Thymus (tissue), 11 donors: ENCODE measurements around the gene FMOD. TPM values are rescaled to one million over a fixed set of nuclear protein-coding genes. Genes with fewer than 3 reads are reported as not detected.
"Not testable (repeated sequence)": the region's sequence is repeated elsewhere in the genome, so short reads cannot be mapped to it uniquely, and the experiment has no call there.

Experiments
- DNase-seq, 9 donors: peaks; one replicate each; pipeline ENCODE4 v3.0.0-alpha.2; 2013; ENCODE audit warnings: low spot score in 9 of 9, low read depth in 6 of 9, missing footprints in 1 of 9
- H3K27ac ChIP-seq, 2 donors: one replicate each; pipeline ENCODE4 v1.5.1; 2013; ENCODE audit warnings: control low read depth in 1 of 2, low read depth in 1 of 2, low read length in 1 of 2, mild to moderate bottlenecking in 1 of 2, moderate library complexity in 1 of 2
- H3K27me3 ChIP-seq, 2 donors: one replicate each; pipeline ENCODE4 v1.5.1; 2013; ENCODE audit warnings: low read length in 1 of 2; ENCODE audit not compliant: control insufficient read depth in 2 of 2, insufficient read depth in 1 of 2
- H3K36me3 ChIP-seq, 2 donors: one replicate each; pipeline ENCODE4 v1.5.1; 2013; ENCODE audit warnings: low read length in 1 of 2, mild to moderate bottlenecking in 1 of 2, moderate library complexity in 1 of 2; ENCODE audit not compliant: control insufficient read depth in 2 of 2, insufficient read depth in 2 of 2
- H3K4me1 ChIP-seq, 2 donors: one replicate each; pipeline ENCODE4 v1.5.1; 2013; ENCODE audit warnings: low read length in 2 of 2; ENCODE audit not compliant: control insufficient read depth in 2 of 2, insufficient read depth in 2 of 2
- H3K4me3 ChIP-seq, 2 donors: one replicate each; pipeline ENCODE4 v1.5.1; 2013; ENCODE audit warnings: low read length in 2 of 2, control low read depth in 1 of 2, mild to moderate bottlenecking in 1 of 2
- H3K9me3 ChIP-seq, 2 donors: one replicate each; pipeline ENCODE4 v1.5.1; 2013; ENCODE audit warnings: low read length in 1 of 2, mild to moderate bottlenecking in 1 of 2; ENCODE audit not compliant: control insufficient read depth in 2 of 2, insufficient read depth in 1 of 2
- WGBS: extraction: QIAGEN DNeasy Blood & Tissue Kit; methylation state at CpG from one replicate; pipeline ENCODE4 v1.1.7; 2013; 5-methylcytosine and 5-hydroxymethylcytosine counted together
- polyA plus RNA-seq: library from polyadenylated mRNA; stranded (reverse); fragments of 200-250 nt; gene quantifications from one replicate; pipeline ENCODE4 v1.2.3, GENCODE V29; 2013
- total RNA-seq: library from RNA; stranded (reverse); fragments of 120-200 nt; gene quantifications from one replicate; pipeline ENCODE4 v1.2.4, GENCODE V29; 2013
- donor health status: healthy.

The FMOD gene
- total and polyA plus RNA-seq, 2 donors = 7.1 to 7.5 TPM

DNA sequence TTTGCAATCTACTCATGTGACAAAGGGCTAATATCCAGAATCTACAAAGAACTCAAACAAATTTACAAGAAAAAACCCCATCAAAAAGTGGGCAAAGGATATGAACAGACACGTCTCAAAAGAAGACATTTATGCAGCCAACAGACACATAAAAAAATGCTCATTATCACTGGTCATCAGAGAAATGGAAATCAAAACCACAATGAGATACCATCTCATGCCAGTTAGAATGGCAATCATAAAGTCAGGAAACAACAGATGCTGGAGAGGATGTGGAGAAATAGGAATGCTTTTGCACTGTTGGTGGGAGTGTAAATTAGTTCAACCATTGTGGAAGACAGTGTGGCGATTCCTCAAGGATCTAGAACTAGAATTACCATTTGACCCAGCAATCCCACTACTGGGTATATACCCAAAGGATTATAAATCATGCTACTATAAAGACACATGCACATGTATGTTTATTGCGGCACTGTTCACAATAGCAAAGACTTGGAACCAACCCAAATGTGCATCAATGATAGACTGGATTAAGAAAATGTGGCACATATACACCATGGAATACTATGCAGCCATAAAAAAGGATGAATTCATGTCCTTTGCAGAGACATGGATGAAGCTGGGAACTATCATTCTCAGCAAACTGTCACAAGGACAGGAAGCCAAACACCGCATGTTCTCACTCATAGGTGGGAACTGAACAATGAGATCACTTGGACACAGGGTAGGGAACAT is 36.7 kb downstream of the FMOD start:
- DNase-seq, H3K27ac ChIP-seq, H3K27me3 ChIP-seq, H3K4me3 ChIP-seq, H3K9me3 ChIP-seq: not testable (repeated sequence)
- peaks cover 28 to 45% of the 10 kb centered on the region in 2 donors for H3K36me3 ChIP-seq
- 91% methylated on average over 4 of the region's 4 CpGs for WGBS
- H3K4me1 ChIP-seq = peaks cover 45 to 82% of the 10 kb centered on the region in 2 donors

DNA sequence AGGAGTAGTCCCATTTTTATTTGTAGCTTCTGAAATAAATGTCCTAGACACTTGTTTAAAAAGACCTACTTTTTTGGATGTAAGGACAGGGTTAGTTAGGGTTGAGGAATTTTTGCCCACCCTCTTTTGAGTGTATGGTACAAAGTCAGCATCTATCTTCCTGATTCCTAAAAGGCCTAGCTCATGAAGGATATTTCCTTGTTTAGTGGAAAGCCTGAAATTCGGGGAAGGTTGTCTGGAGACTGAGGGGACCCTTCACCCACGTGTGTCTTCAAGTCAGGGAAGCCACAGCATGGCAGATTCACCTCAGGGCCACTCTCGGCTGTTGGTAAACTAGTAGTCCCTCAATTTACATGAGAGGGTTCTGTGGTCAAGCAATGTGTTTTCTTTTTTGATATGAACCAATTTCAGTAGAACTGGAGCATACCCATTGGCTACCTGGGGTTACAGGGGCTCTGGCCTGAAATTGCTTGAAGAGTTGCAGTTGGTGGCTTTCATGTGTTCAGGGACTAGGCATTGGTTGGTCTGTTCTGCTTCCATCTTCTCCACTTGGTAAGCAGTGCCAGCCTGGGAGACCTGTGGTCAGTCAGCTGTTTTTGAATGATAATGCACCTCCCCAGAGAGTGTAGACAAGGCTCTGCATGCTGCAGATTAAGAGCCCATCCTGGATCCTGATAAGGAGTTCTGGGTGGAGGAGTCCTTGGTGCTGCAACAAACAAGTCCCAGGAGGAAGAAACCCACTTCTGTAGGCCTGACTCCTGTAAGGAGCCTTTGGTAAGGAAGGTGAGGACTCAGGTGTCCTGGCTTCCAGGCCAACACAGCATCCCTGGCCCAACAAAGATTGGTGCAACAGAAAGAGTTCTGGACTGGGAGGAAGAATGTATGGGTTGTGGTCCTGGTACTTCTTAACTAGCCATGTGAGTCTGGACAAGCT is 39.3 kb downstream of the FMOD start:
- DNase-seq = no peak
- Histone ChIP-seq H3K9me3 (peaks cover 0 to 2% of the 10 kb centered on the region in 2 donors), H3K4me1 (peaks cover 34 to 76% of the 10 kb centered on the region in 2 donors), H3K27ac (peak overlapping the region; percentile 76 to 95), H3K27me3 (no peaks in the 10 kb centered on the region), H3K36me3 (peaks cover 53 to 70% of the 10 kb centered on the region in 2 donors), H3K4me3 (peak overlapping the region; percentile 60 to 97)
- WGBS = 91% methylated on average over 3 of the region's 3 CpGs

DNA sequence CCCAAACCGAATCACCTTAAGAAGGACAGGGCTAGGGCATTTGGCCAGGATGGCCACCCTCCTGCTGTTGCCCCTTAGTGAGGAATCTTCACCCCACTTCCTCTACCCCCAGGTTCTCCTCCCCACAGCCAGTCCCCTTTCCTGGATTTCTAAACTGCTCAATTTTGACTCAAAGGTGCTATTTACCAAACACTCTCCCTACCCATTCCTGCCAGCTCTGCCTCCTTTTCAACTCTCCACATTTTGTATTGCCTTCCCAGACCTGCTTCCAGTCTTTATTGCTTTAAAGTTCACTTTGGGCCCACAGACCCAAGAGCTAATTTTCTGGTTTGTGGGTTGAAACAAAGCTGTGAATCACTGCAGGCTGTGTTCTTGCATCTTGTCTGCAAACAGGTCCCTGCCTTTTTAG is 42.0 kb downstream of the FMOD start:
- Histone ChIP-seq H3K9me3 (peaks cover 0 to 2% of the 10 kb centered on the region in 2 donors), H3K4me3 (peak overlapping the region; percentile 60 to 97), H3K27me3 (no peaks in the 10 kb centered on the region), H3K36me3 (peaks cover 58 to 71% of the 10 kb centered on the region in 2 donors), H3K27ac (peak overlapping the region; percentile 81 to 95), H3K4me1 (peaks cover 34 to 69% of the 10 kb centered on the region in 2 donors)
- DNase-seq = peak in 1 of 9 donors; percentile 61
- 79% methylated on average over 1 of the region's 1 CpG for WGBS

DNA sequence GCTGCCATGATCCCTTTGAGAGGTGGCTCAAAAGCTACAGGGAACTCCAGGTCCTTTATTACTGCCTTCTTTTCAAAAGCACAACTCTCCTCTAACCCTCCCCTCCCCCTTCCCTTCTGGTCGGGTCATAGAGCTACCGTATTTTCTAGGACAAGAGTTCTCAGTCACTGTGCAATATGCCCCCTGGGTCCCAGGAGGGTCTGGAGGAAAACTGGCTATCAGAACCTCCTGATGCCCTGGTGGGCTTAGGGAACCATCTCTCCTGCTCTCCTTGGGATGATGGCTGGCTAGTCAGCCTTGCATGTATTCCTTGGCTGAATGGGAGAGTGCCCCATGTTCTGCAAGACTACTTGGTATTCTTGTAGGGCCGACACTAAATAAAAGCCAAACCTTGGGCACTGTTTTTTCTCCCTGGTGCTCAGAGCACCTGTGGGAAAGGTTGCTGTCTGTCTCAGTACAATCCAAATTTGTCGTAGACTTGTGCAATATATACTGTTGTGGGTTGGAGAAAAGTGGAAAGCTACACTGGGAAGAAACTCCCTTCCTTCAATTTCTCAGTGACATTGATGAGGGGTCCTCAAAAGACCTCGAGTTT is 42.5 kb downstream of the FMOD start:
- H3K36me3 ChIP-seq = peaks cover 58 to 68% of the 10 kb centered on the region in 2 donors
- H3K4me3 ChIP-seq = peak overlapping the region; percentile 60 to 97
- H3K27me3 ChIP-seq = no peaks in the 10 kb centered on the region
- DNase-seq = peak in 1 of 9 donors; percentile 59
- H3K27ac ChIP-seq = peak overlapping the region; percentile 81 to 95
- H3K4me1 ChIP-seq = peaks cover 39 to 70% of the 10 kb centered on the region in 2 donors
- peaks cover 0 to 2% of the 10 kb centered on the region in 2 donors for H3K9me3 ChIP-seq
- WGBS = 46% methylated on average over 5 of the region's 5 CpGs

DNA sequence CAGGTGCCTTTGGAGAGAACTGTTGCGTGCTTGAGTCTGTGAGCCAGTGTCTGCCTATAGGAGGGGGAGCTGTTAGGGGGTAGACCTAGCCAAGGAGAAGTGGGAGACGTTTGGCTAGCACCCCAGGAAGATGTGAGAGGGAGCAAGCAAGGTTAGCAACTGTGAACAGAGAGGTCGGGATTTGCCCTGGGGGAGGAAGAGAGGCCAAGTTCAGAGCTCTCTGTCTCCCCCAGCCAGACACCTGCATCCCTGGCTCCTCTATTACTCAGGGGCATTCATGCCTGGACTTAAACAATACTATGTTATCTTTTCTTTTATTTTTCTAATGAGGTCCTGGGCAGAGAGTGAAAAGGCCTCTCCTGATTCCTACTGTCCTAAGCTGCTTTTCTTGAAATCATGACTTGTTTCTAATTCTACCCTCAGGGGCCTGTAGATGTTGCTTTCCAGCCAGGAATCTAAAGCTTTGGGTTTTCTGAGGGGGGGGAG is 43.2 kb downstream of the FMOD start:
- peaks cover 0 to 2% of the 10 kb centered on the region in 2 donors for H3K9me3 ChIP-seq
- no peaks in the 10 kb centered on the region for H3K27me3 ChIP-seq
- H3K4me3 ChIP-seq = peak overlapping the region; percentile 60 to 97
- WGBS = 6% methylated on average over 3 of the region's 3 CpGs
- H3K4me1 ChIP-seq = peaks cover 43 to 70% of the 10 kb centered on the region in 2 donors
- H3K36me3 ChIP-seq = peaks cover 54 to 62% of the 10 kb centered on the region in 2 donors
- DNase-seq = peak in 1 of 9 donors; percentile 67
- peak overlapping the region; percentile 82 to 95 for H3K27ac ChIP-seq

DNA sequence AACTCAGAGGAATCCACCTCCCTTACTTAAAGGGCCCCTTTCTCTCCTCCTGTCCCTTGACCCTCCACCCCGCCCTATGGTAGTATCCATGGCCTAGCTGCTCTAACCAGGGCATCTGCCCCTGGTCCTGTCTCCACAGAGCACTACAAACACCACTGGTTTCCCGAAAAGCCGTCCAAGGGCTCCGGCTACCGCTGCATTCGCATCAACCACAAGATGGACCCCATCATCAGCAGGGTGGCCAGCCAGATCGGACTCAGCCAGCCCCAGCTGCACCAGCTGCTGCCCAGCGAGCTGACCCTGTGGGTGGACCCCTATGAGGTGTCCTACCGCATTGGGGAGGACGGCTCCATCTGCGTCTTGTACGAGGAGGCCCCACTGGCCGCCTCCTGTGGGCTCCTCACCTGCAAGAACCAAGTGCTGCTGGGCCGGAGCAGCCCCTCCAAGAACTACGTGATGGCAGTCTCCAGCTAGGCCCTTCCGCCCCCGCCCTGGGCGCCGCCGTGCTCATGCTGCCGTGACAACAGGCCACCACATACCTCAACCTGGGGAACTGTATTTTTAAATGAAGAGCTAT is 43.9 kb downstream of the FMOD start:
- peak in 1 of 9 donors; percentile 63 for DNase-seq
- Histone ChIP-seq H3K9me3 (peaks cover 0 to 5% of the 10 kb centered on the region in 2 donors), H3K27me3 (no peaks in the 10 kb centered on the region), H3K36me3 (peaks cover 52 to 58% of the 10 kb centered on the region in 2 donors), H3K4me3 (peak overlapping the region; percentile 60 to 97), H3K27ac (peak overlapping the region; percentile 95 to 99), H3K4me1 (peaks cover 43 to 71% of the 10 kb centered on the region in 2 donors)
- 42% methylated on average over 21 of the region's 21 CpGs for WGBS

DNA sequence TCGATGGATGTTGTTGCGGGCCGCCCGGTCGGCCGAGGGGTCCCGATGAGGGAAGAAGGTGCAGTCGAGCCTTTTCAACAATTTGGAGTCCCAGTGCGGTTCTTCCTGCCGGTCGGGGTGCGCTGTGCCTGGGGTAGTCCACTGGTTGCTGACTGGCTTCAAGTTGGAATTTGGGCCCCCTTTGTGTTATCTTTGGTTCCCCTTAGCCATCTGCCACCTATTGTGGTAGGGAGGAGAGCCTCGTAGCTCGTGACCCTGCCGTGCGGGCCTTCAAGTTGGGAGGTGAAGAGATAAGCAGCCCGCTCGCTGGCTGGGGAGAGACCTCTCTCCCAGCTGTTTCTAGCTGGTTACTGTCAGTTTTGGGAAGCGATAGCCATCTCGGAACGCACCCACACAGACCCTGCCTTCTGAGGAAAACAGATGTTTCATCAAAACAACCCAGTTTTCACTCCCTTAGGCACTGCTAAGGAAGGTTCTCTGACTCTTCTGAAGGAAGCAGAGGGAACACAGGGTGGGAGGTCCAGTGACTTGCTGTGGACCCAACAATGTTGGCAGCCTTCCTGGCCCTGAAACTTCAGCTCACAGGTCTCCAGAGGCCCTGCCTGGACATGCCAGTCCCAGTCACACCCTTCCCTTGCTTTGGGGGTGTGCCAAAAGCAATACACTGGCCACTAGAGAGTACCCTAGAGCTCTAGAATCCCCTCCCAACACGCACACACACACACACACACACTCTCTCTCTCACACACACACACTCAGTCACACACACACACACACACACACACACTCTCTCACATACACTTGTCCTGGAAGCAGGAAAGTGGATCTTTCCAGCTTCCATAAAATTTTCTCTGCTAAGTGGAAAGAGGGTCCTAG is 44.6 kb downstream of the FMOD start:
- under 1% methylated on average over 22 of the region's 22 CpGs for WGBS
- peaks cover 37 to 71% of the 10 kb centered on the region in 2 donors for H3K4me1 ChIP-seq
- DNase-seq = peak in 3 of 9 donors; percentile 80 to 89 (median 85)

DNA sequence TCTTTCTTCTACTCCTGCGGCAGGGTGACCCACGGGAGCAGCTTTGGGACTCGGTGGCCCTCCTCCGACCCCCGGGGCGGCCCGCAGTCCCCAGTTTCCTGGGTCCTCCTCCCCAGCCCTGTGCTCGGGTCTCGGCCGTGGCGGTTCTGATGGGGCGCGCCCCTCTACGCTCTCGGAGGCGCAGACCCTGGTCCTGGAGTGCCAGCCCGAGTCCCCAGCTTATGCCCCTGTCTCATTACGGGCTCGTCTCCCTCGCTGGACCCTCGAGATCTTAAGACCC is 45.2 kb downstream of the FMOD start:
- Histone ChIP-seq H3K27ac (peak overlapping the region; percentile 95 to 99), H3K36me3 (peaks cover 43 to 45% of the 10 kb centered on the region in 2 donors), H3K4me3 (peak overlapping the region; percentile 60 to 97), H3K4me1 (peaks cover 42 to 72% of the 10 kb centered on the region in 2 donors), H3K9me3 (peaks cover 0 to 5% of the 10 kb centered on the region in 2 donors), H3K27me3 (no peaks in the 10 kb centered on the region)
- DNase-seq = no peak
- under 1% methylated on average over 21 of the region's 21 CpGs for WGBS

More for the DNA sequence above, 44.6 kb downstream of the FMOD start:
- H3K4me3 ChIP-seq = peak overlapping the region; percentile 60 to 97
- peaks cover 45 to 50% of the 10 kb centered on the region in 2 donors for H3K36me3 ChIP-seq
- H3K27ac ChIP-seq = peak overlapping the region; percentile 95 to 99
- H3K27me3 ChIP-seq = no peaks in the 10 kb centered on the region
- H3K9me3 ChIP-seq = peaks cover 0 to 5% of the 10 kb centered on the region in 2 donors
